Lower lobe of right lung (tissue), 2 donors: Measurements from ENCODE around the gene TRIP12. TPM values are rescaled to one million over a fixed set of nuclear protein-coding genes. Genes with fewer than 3 reads are reported as not detected.
A peak's percentile ranks its signal among the peaks of the same experiment; 100 is the strongest.
"Not testable (repeated sequence)": the region's sequence is repeated elsewhere in the genome, so short reads cannot be mapped to it uniquely, and the experiment has no call there.

ENCODE experiments used
- ATAC-seq, 2 donors: fragments of 200-7000 bp; cut with Tn5 transposase; one replicate each; pipeline ENCODE4 v1.9.1; 2020 to 2022; ENCODE audit warnings: mild to moderate bottlenecking in 2 of 2, moderate library complexity in 2 of 2
- DNase-seq: peaks from one replicate; pipeline ENCODE4 v3.0.0-alpha.2; 2020
- H3K27ac ChIP-seq: fragments of 200-600 bp; one replicate; pipeline ENCODE4 v1.8.0; 2022
- H3K27me3 ChIP-seq: fragments of 200-600 bp; one replicate; pipeline ENCODE4 v1.8.0; 2022; ENCODE audit warnings: low read depth
- H3K36me3 ChIP-seq: fragments of 200-600 bp; one replicate; pipeline ENCODE4 v1.8.0; 2022; ENCODE audit warnings: mild to moderate bottlenecking
- H3K4me1 ChIP-seq: fragments of 200-600 bp; one replicate; pipeline ENCODE4 v1.8.0; 2022
- H3K4me3 ChIP-seq: fragments of 200-600 bp; one replicate; pipeline ENCODE4 v1.8.0; 2022; ENCODE audit warnings: mild to moderate bottlenecking
- H3K9me3 ChIP-seq: fragments of 200-600 bp; one replicate; pipeline ENCODE4 v1.8.0; 2022
- CTCF ChIP-seq: fragments of 200-600 bp; IDR thresholded peaks from one replicate; pipeline ENCODE4 v1.8.0; 2022; ENCODE audit warnings: antibody characterized with exemption, mild to moderate bottlenecking
- intact Hi-C: fragments of 100-400 bp; cut with DNase I; formaldehyde crosslinking; loops from one replicate; pipeline ENCODE4 v1.11.0; 2022
- total RNA-seq: library from RNA; stranded (reverse); fragmentation: NEBNext Ultra II Directional; extraction: Animal tissue kit (Norgen Biotek cat#: 25700); gene quantifications from one replicate; pipeline ENCODE4 v1.2.1, GENCODE V29; 2021
- donor health status: DM: no; HTN: yes; CAD: no; lungs with severe emphysema.

The TRIP12 gene
- total RNA-seq, 1 donor from 2014 or later, result 229 TPM

- ATAC-seq, result peak; percentile 21 to 60
- DNase-seq, result no peak
- H3K36me3 ChIP-seq, result no peaks in the 10 kb centered on the region
Measured at GRCh38 chr2:229752970-229753729, 168.7 kb downstream of the TRIP12 start.

DNA sequence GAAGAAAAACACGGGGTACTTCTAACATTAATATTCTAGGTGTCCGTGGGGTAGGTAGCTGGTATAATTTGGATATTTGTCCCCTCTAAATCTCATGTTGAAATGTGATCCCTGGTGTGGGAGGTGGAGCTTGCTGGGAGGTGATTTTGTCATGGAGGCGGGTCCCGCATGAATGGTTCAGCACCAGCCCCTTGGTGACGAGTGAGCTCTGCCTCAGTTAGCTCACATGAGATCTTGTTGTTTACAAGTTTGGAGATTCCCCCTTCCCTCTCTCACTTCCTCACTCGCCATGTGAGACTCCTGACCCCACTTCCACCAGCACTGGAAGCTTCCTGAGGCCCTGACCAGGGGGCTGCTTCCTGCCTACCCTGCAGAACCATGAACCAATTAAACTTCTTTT, 172.0 kb downstream of the TRIP12 start:
- Histone ChIP-seq H3K9me3 (no peaks in the 10 kb centered on the region), H3K4me3 (no peak overlapping the region), H3K27me3 (no peaks in the 10 kb centered on the region), H3K4me1 (no peaks in the 10 kb centered on the region), H3K36me3 (no peaks in the 10 kb centered on the region), H3K27ac (no peak overlapping the region)
- DNase-seq (no peak), ATAC-seq (no peak)
- intact Hi-C loops, result no loop called here
- no peak for TF ChIP-seq CTCF

More at GRCh38 chr2:229752970-229753729, 168.7 kb downstream of the TRIP12 start:
- Histone ChIP-seq H3K27ac (no peak overlapping the region), H3K27me3 (no peaks in the 10 kb centered on the region), H3K4me3 (no peak overlapping the region), H3K4me1 (no peaks in the 10 kb centered on the region), H3K9me3 (no peaks in the 10 kb centered on the region)
- intact Hi-C loops, result no loop called here
- no peak for TF ChIP-seq CTCF

DNA sequence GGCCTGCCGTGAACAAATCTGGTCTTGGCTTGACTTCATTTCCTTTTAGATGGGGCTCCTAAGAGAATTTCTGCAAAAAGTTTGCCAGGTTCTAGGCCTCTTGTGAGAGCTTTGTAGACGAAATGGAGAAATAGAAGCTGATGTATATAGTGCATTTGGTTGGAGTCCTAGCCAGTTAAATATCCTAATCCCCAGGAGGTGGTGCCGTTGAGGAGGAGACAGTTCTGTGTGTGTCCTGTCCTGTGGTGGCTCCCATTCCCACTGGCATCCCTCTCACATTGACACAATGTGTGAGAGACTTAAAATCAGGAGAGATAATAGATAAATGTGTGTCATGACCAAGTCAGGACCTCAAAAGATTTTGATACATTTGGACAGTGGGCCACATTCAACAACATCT, 172.9 kb downstream of the TRIP12 start:
- Histone ChIP-seq H3K9me3 (no peaks in the 10 kb centered on the region), H3K4me3 (no peak overlapping the region), H3K36me3 (no peaks in the 10 kb centered on the region), H3K27me3 (no peaks in the 10 kb centered on the region), H3K4me1 (no peaks in the 10 kb centered on the region), H3K27ac (no peak overlapping the region)
- no peak for TF ChIP-seq CTCF
- DNase-seq, result no peak
- ATAC-seq, result no peak
- intact Hi-C loops, result no loop called here

DNA sequence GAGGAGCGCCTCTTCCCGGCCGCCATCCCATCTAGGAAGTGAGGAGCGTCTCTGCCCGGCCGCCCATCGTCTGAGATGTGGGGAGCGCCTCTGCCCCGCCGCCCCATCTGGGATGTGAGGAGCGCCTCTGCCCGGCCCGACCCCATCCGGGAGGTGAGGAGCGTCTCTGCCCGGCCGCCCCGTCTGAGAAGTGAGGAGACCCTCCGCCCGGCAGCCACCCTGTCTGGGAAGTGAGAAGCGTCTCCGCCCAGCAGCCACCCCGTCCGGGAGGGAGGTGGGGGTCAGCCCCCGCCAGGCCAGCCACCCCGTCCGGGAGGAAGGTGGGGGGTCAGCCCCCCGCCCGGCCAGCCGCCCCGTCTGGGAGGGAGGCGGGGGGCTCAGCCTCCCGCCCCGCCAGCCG, 179.1 kb downstream of the TRIP12 start:
- H3K4me1 ChIP-seq, H3K9me3 ChIP-seq, intact Hi-C loops, H3K4me3 ChIP-seq, DNase-seq, H3K36me3 ChIP-seq, H3K27me3 ChIP-seq, H3K27ac ChIP-seq, ATAC-seq: not testable (repeated sequence)

DNA sequence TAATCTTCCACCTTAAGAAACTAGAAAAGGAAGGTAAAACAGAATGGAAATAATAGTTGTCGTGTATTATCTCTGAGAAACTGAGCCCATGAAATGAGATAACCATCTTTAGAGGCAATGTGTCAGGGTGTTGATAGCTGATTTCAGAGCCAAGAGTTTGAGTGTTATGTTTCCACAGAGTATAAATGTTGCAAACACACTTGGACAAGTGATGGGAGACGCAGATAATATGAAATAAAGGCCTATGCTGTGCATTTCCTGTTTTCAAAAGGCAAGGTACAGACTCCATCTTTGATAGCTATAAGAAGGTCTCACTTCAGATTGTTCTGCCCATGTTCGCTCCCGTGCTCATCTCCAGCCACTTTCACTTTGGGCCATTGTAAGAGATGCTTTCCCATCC, 181.5 kb downstream of the TRIP12 start:
- intact Hi-C loops, result no loop called here
- no peak overlapping the region for H3K4me3 ChIP-seq
- H3K4me1 ChIP-seq, result no peaks in the 10 kb centered on the region
- TF ChIP-seq CTCF, result no peak
- peaks cover 17% of the 10 kb centered on the region for H3K9me3 ChIP-seq
- DNase-seq, result no peak
- H3K36me3 ChIP-seq, result no peaks in the 10 kb centered on the region
- ATAC-seq, result no peak
- no peaks in the 10 kb centered on the region for H3K27me3 ChIP-seq
- no peak overlapping the region for H3K27ac ChIP-seq

DNA sequence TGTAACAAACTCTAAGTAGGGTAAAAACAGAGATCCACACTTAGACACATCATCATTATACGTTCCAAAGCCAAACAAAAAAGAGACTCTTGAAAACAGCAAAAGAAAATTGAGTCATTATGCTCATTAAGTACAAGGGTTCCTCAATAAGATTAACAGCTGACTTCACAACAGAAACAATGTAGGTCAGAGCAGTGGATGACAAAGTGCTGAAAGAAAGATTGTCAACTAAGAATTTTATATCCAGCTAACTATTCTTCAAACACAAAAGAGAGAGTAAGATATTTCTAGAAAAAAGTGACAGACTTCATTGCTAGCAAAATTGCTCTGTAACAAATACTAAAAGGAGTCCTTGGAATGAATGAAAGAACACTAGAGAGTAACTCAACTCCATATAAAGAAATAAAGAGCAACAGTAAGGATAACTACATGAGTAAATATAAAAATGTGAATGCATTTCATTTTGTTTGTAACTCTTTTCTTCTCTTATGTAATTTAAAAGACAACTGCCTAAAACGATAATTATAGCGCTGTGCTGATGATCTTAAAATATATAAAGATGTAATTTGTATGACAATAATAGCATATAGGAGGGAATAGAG, 183.7 kb downstream of the TRIP12 start:
- Histone ChIP-seq H3K36me3 (no peaks in the 10 kb centered on the region), H3K9me3 (peaks cover 17% of the 10 kb centered on the region), H3K27ac (no peak overlapping the region), H3K27me3 (no peaks in the 10 kb centered on the region), H3K4me3 (no peak overlapping the region), H3K4me1 (no peaks in the 10 kb centered on the region)
- intact Hi-C loops, result no loop called here
- no peak for TF ChIP-seq CTCF
- ATAC-seq (no peak), DNase-seq (no peak)
